IPS-20b (cell line): ENCODE data around the gene SLC4A8.

ENCODE experiments used
- H3K27ac ChIP-seq: one replicate; pipeline ENCODE4 v1.5.1; 2013; ENCODE audit warnings: low read length
- H3K27me3 ChIP-seq: 2 replicates; pipeline ENCODE4 v1.6.1; 2013; ENCODE audit warnings: mild to moderate bottlenecking, low read length, inconsistent platforms; ENCODE audit not compliant: insufficient read depth
- H3K36me3 ChIP-seq: 2 replicates; pipeline ENCODE4 v1.6.1; 2013; ENCODE audit warnings: low read depth, mild to moderate bottlenecking, inconsistent platforms, low read length, moderate library complexity; ENCODE audit not compliant: insufficient read depth
- H3K4me1 ChIP-seq: 2 replicates; pipeline ENCODE4 v1.6.1; 2013; ENCODE audit warnings: mild to moderate bottlenecking, control low read depth, inconsistent platforms, low read length, moderate library complexity; ENCODE audit not compliant: insufficient read depth
- H3K4me3 ChIP-seq: 2 replicates; pipeline ENCODE4 v1.5.1; 2013; ENCODE audit warnings: mild to moderate bottlenecking, low read length, inconsistent platforms
- H3K9ac ChIP-seq: 2 replicates; pipeline ENCODE4 v1.6.1; 2013; ENCODE audit warnings: low read depth, mild to moderate bottlenecking, inconsistent platforms, low read length, moderate library complexity
- H3K9me3 ChIP-seq: 2 replicates; pipeline ENCODE4 v1.6.1; 2013; ENCODE audit warnings: mild to moderate bottlenecking, low read depth, low read length, inconsistent platforms; ENCODE audit not compliant: insufficient read depth

Gene SLC4A8

GRCh38 chr12:51424662-51425539 lies at the start of gene SLC4A8:
TSS of gene SLC4A8 (plus strand) at chr12:51424831. CDS start at chr12:51424988, 157 bp downstream.
- H3K9me3 ChIP-seq = no peaks in the 10 kb centered on the region
- H3K27ac ChIP-seq = no peak within 1 kb of the TSS
- peaks cover 21% of the 10 kb centered on the region for H3K4me1 ChIP-seq
- H3K36me3 ChIP-seq = no peaks in the 10 kb centered on the region
- peak within 1 kb of the TSS; percentile 71; the same call in 1 of the 2 replicates for H3K9ac ChIP-seq
- no peaks in the 10 kb centered on the region for H3K27me3 ChIP-seq
- peak within 1 kb of the TSS; percentile 78 for H3K4me3 ChIP-seq

- H3K9me3 ChIP-seq = no peaks in the 10 kb centered on the region
- no peak overlapping the region for H3K27ac ChIP-seq
- H3K4me3 ChIP-seq = no peak overlapping the region
- no peaks in the 10 kb centered on the region for H3K27me3 ChIP-seq
- peaks cover 5% of the 10 kb centered on the region; the same call in 1 of the 2 replicates for H3K4me1 ChIP-seq
- H3K36me3 ChIP-seq = peaks cover 37% of the 10 kb centered on the region
- H3K9ac ChIP-seq = no peak overlapping the region
Observed at GRCh38 chr12:51374856-51375255, 49.8 kb upstream of the SLC4A8 start.

GRCh38 chr12:51377099-51377984 lies 47.3 kb upstream of the SLC4A8 start:
- Histone ChIP-seq H3K9me3 (no peaks in the 10 kb centered on the region), H3K36me3 (peaks cover 48% of the 10 kb centered on the region), H3K27me3 (no peaks in the 10 kb centered on the region), H3K4me3 (no peak overlapping the region), H3K27ac (no peak overlapping the region), H3K4me1 (peaks cover 10% of the 10 kb centered on the region; the same call in 1 of the 2 replicates), H3K9ac (no peak overlapping the region)

- H3K27me3 ChIP-seq = no peaks in the 10 kb centered on the region
- H3K4me1 ChIP-seq = peaks cover 15% of the 10 kb centered on the region; the same call in 1 of the 2 replicates
Observed at GRCh38 chr12:51378749-51379148, 45.9 kb upstream of the SLC4A8 start.

GRCh38 chr12:51379571-51379970 lies 45.1 kb upstream of the SLC4A8 start:
- Histone ChIP-seq H3K9me3 (no peaks in the 10 kb centered on the region), H3K27me3 (no peaks in the 10 kb centered on the region), H3K4me1 (peaks cover 16% of the 10 kb centered on the region; the same call in 1 of the 2 replicates), H3K36me3 (peaks cover 41% of the 10 kb centered on the region), H3K4me3 (no peak overlapping the region), H3K27ac (no peak overlapping the region), H3K9ac (no peak overlapping the region)

More at GRCh38 chr12:51378749-51379148, 45.9 kb upstream of the SLC4A8 start:
- Histone ChIP-seq H3K36me3 (peaks cover 45% of the 10 kb centered on the region), H3K4me3 (no peak overlapping the region), H3K27ac (no peak overlapping the region), H3K9me3 (no peaks in the 10 kb centered on the region), H3K9ac (no peak overlapping the region)

- no peak overlapping the region for H3K27ac ChIP-seq
- H3K9ac ChIP-seq = no peak overlapping the region
- peaks cover 16% of the 10 kb centered on the region; the same call in 1 of the 2 replicates for H3K4me1 ChIP-seq
- H3K27me3 ChIP-seq = no peaks in the 10 kb centered on the region
- H3K9me3 ChIP-seq = no peaks in the 10 kb centered on the region
- H3K36me3 ChIP-seq = peaks cover 39% of the 10 kb centered on the region
- no peak overlapping the region for H3K4me3 ChIP-seq
Observed at GRCh38 chr12:51381226-51382079, 43.2 kb upstream of the SLC4A8 start.

GRCh38 chr12:51382173-51382572 lies 42.5 kb upstream of the SLC4A8 start:
- no peak overlapping the region for H3K4me3 ChIP-seq
- 0 out of 2 replicates have a peak overlapping the region, but pooled peaks have one; percentile 17 for H3K9ac ChIP-seq
- H3K9me3 ChIP-seq = no peaks in the 10 kb centered on the region
- no peaks in the 10 kb centered on the region for H3K27me3 ChIP-seq
- no peak overlapping the region for H3K27ac ChIP-seq
- H3K36me3 ChIP-seq = peaks cover 32% of the 10 kb centered on the region
- H3K4me1 ChIP-seq = peaks cover 18% of the 10 kb centered on the region; the same call in 1 of the 2 replicates

- H3K27ac ChIP-seq = no peak overlapping the region
- peaks cover 27% of the 10 kb centered on the region for H3K4me1 ChIP-seq
- no peaks in the 10 kb centered on the region for H3K27me3 ChIP-seq
- H3K9ac ChIP-seq = no peak overlapping the region
- no peak overlapping the region for H3K4me3 ChIP-seq
- H3K36me3 ChIP-seq = peaks cover 27% of the 10 kb centered on the region
- H3K9me3 ChIP-seq = no peaks in the 10 kb centered on the region
Observed at GRCh38 chr12:51383269-51383905, 41.2 kb upstream of the SLC4A8 start.

- Histone ChIP-seq H3K36me3 (0 out of 2 replicates have a peak, but pooled peaks cover 7% of the 10 kb centered on the region), H3K4me1 (peaks cover 40% of the 10 kb centered on the region), H3K9ac (no peak overlapping the region), H3K27me3 (peaks cover 6% of the 10 kb centered on the region; the same call in 1 of the 2 replicates), H3K27ac (no peak overlapping the region), H3K4me3 (no peak overlapping the region), H3K9me3 (no peaks in the 10 kb centered on the region)
Observed at GRCh38 chr12:51386351-51386750, 38.3 kb upstream of the SLC4A8 start.

GRCh38 chr12:51388069-51388799 lies 36.4 kb upstream of the SLC4A8 start:
- Histone ChIP-seq H3K9ac (peak overlapping the region; percentile 16; the same call in 1 of the 2 replicates), H3K4me3 (no peak overlapping the region), H3K27ac (peak overlapping the region; percentile 22), H3K27me3 (peaks cover 20% of the 10 kb centered on the region; the same call in 1 of the 2 replicates), H3K4me1 (peaks cover 32% of the 10 kb centered on the region), H3K36me3 (0 out of 2 replicates have a peak, but pooled peaks cover 1% of the 10 kb centered on the region), H3K9me3 (no peaks in the 10 kb centered on the region)
